GM12873 (cell line): ENCODE results near the gene PYGB.

Experiments used
- CTCF ChIP-seq: IDR thresholded peaks from 2 replicates; pipeline ENCODE4 v1.5.1; 2012; ENCODE audit warnings: low read depth, mild to moderate bottlenecking, moderate library complexity, low read length, control low read depth; ENCODE audit not compliant: insufficient read depth; ENCODE audit errors: missing control alignments

Gene PYGB

GRCh38 chr20:25211273-25211672 is 36.6 kb upstream of the PYGB start:
- no peak for TF ChIP-seq CTCF

- TF ChIP-seq CTCF, result no peak
Observed at GRCh38 chr20:25212242-25212641, 35.6 kb upstream of the PYGB start.

- no peak for TF ChIP-seq CTCF
Observed at GRCh38 chr20:25213566-25214425, 34.1 kb upstream of the PYGB start.

GRCh38 chr20:25214426-25214790 is 33.5 kb upstream of the PYGB start:
- TF ChIP-seq CTCF, result no peak

GRCh38 chr20:25214819-25215218 is 33.1 kb upstream of the PYGB start:
- TF ChIP-seq CTCF, result no peak

GRCh38 chr20:25215521-25215920 is 32.4 kb upstream of the PYGB start:
- TF ChIP-seq CTCF, result no peak

GRCh38 chr20:25216199-25216945 is 31.5 kb upstream of the PYGB start:
- TF ChIP-seq CTCF, result no peak
